ENCODE measurements around the gene SDCCAG8. TPM values are rescaled to one million over a fixed set of nuclear protein-coding genes. Genes with fewer than 3 reads are reported as not detected.

The SDCCAG8 gene
- total RNA-seq, 1 experiment from 2014 or later = 10.0 TPM

- no peaks in the 10 kb centered on the region for H3K9me3 Mint-ChIP-seq
- H3K79me1 ChIP-seq (ENCODE audit: insufficient read depth, low read depth, low read length, poor library complexity, severe bottlenecking) = no peaks in the 10 kb centered on the region
- no peak overlapping the region for H4K91ac ChIP-seq (ENCODE audit: insufficient read length, low read depth, low read length)
- DNase-seq = no peak
- H4K5ac ChIP-seq (ENCODE audit: insufficient read length, low read depth, low read length) = no peak overlapping the region
- no peak overlapping the region for H2BK15ac ChIP-seq (ENCODE audit: low read depth, low read length)
- H3K23ac ChIP-seq (ENCODE audit: insufficient read length, low read depth, low read length) = no peak overlapping the region
- TF ChIP-seq CTCF (conservative IDR thresholded peaks at IDR 0.05) = no peak
- H2BK5ac ChIP-seq (ENCODE audit: insufficient read length, low read length) = no peak overlapping the region
- H3K9ac ChIP-seq (ENCODE audit: extremely low read depth, insufficient read length, low read length) = no peak overlapping the region
- no peak overlapping the region for H2AFZ ChIP-seq (ENCODE audit: low read length)
- H2BK20ac ChIP-seq (ENCODE audit: low read depth, low read length, poor library complexity, severe bottlenecking) = no peak overlapping the region
- H3K27ac ChIP-seq (ENCODE audit: insufficient read length, low read depth, low read length) = no peak overlapping the region
- H3K27me3 ChIP-seq (ENCODE audit: insufficient read depth, low read length) = no peaks in the 10 kb centered on the region
- no peak overlapping the region for H2AK5ac ChIP-seq (ENCODE audit: insufficient read length, low read length)
- no peak overlapping the region for H3K4me2 ChIP-seq (ENCODE audit: insufficient read depth, insufficient read length, low read length)
- no peaks in the 10 kb centered on the region for H3K23me2 ChIP-seq (ENCODE audit: insufficient read length, low read depth, low read length, poor library complexity, severe bottlenecking)
- H4K8ac ChIP-seq (replicated peaks; ENCODE audit: insufficient read length, low read depth, low read length) = no peak overlapping the region
- no peaks in the 10 kb centered on the region for H3K79me2 ChIP-seq (ENCODE audit: insufficient read depth, low read length)
- H2BK120ac ChIP-seq (ENCODE audit: low read depth, low read length, poor library complexity, severe bottlenecking) = no peak overlapping the region
- H3K4me3 Mint-ChIP-seq = no peak overlapping the region
- H3K56ac ChIP-seq (ENCODE audit: insufficient read length, low read depth, low read length) = no peak overlapping the region
- H3K4ac ChIP-seq (ENCODE audit: low read depth, low read length) = no peak overlapping the region
- no peaks in the 10 kb centered on the region for H3K9me3 ChIP-seq (ENCODE audit: control insufficient read depth, low read depth, low read length)
- H3K4me1 ChIP-seq (ENCODE audit: insufficient read depth, low read length) = peaks cover 11% of the 10 kb centered on the region; the same call in 1 of the 2 replicates
- WGBS (ENCODE audit: extremely low coverage, insufficient read length, low lambda C conversion rate) = no CpG with 5 or more reads among the region's 4 CpGs
- no peaks in the 10 kb centered on the region for H4K20me1 ChIP-seq (ENCODE audit: control insufficient read depth, insufficient read depth, insufficient read length)
- H3K18ac ChIP-seq (ENCODE audit: insufficient read length, low read depth, low read length) = no peak overlapping the region
- H3K27ac Mint-ChIP-seq = no peak overlapping the region
- no peaks in the 10 kb centered on the region for H3K27me3 Mint-ChIP-seq (ENCODE audit: low read depth)
- no peak overlapping the region for H3T11ph ChIP-seq (ENCODE audit: low read length)
- no peak overlapping the region for H3K14ac ChIP-seq (ENCODE audit: insufficient read depth, low read length)
- no peak overlapping the region for H2BK12ac ChIP-seq (ENCODE audit: insufficient read length, low read depth, low read length)
- peaks cover 0 to 5% (median 4%) of the 10 kb centered on the region in 3 experiments; a peak in 4 of 7 replicates for H3K36me3 Mint-ChIP-seq (ENCODE audit: insufficient read depth in 1 of 3, low read depth in 3 of 3)
- peaks cover 33 to 35% of the 10 kb centered on the region in 2 experiments for H3K4me1 Mint-ChIP-seq
Measured at GRCh38 chr1:243499248-243499647, 243.4 kb downstream of the SDCCAG8 start.
